ENCODE measurements around the gene CHP1. TPM values are rescaled to one million over a fixed set of nuclear protein-coding genes. Genes with fewer than 3 reads are reported as not detected.
A peak's percentile ranks its signal among the peaks of the same experiment; 100 is the strongest.

The CHP1 gene
- total and polyA plus RNA-seq, 4 donors, result 73.3 to 167 (median 101) TPM

DNA sequence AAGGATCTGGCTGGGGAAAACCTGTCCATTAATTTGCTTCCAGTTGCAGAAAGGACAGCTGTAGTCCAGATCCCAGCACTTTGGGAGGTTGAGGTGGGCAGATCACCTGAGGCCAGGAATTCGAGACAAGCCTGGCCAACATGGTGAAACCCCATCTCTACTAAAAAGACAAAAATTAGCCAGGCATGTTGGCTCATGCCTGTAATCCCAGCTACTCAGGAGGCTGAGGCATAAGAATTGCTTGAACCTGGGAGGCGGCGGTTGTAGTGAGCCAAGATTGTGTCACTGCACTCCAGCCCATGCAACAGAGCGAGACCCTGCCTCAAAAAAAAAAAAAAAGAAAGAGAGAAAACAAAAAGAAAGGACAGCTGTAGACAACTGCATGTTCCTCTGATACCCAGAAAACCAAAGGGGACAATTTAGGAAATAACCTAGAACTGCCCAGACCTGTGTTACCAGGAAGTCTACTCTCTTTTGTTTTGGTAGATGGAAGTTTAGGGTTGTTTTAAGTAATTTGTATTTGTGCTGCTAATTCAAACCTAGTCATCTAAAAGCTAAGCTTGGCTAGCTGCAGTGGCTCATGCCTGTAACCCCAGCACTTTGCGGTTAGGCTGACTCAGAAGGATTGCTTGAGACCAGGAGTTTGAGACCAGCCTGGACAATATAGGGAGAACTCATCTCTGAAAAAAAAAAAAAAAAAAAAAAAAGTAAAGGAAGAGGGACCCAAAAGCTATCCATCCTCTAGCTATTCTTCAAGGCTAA lies 23.2 kb upstream of the CHP1 start:
- H3K27me3 ChIP-seq (ENCODE audit: control insufficient read depth in 3 of 3, insufficient read depth in 3 of 3, low read length in 2 of 3), result no peaks in the 10 kb centered on the region
- no peak overlapping the region for H3K9ac ChIP-seq (ENCODE audit: insufficient read depth in 1 of 2, low read length in 2 of 2)
- H3K4me3 ChIP-seq, result no peak overlapping the region
- no peak overlapping the region for H3K27ac ChIP-seq (ENCODE audit: low read depth in 1 of 2, low read length in 1 of 2)
- H3K4me1 ChIP-seq (ENCODE audit: control insufficient read depth in 5 of 5, insufficient read depth in 5 of 5, low read length in 5 of 5), result no peaks in the 10 kb centered on the region
- ATAC-seq (ENCODE audit: insufficient read depth, low FRiP score), result no peak
- 87 to 92% methylated on average over 5 of the region's 5 CpGs for WGBS, 2 donors
- TF ChIP-seq, protein P1, sequence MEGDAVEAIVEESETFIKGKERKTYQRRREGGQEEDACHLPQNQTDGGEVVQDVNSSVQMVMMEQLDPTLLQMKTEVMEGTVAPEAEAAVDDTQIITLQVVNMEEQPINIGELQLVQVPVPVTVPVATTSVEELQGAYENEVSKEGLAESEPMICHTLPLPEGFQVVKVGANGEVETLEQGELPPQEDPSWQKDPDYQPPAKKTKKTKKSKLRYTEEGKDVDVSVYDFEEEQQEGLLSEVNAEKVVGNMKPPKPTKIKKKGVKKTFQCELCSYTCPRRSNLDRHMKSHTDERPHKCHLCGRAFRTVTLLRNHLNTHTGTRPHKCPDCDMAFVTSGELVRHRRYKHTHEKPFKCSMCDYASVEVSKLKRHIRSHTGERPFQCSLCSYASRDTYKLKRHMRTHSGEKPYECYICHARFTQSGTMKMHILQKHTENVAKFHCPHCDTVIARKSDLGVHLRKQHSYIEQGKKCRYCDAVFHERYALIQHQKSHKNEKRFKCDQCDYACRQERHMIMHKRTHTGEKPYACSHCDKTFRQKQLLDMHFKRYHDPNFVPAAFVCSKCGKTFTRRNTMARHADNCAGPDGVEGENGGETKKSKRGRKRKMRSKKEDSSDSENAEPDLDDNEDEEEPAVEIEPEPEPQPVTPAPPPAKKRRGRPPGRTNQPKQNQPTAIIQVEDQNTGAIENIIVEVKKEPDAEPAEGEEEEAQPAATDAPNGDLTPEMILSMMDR (IDR thresholded peaks at IDR 0.05; ENCODE audit: control extremely low read depth, extremely low read depth), result no peak
- H3K36me3 ChIP-seq (ENCODE audit: control insufficient read depth in 4 of 4, insufficient read depth in 4 of 4, low read length in 4 of 4), result no peaks in the 10 kb centered on the region
- no peaks in the 10 kb centered on the region for H3K9me3 ChIP-seq (ENCODE audit: control insufficient read depth in 4 of 4, insufficient read depth in 3 of 4, low read length in 3 of 4)
- no peak for DNase-seq

- ATAC-seq (ENCODE audit: insufficient read depth, low FRiP score), result no peak
- WGBS, 2 donors, result 32 to 55% methylated on average over 2 of the region's 2 CpGs
- DNase-seq, result peak in 1 of 3 donors; percentile 8
- Histone ChIP-seq H3K4me1 (ENCODE audit: control insufficient read depth in 5 of 5, insufficient read depth in 5 of 5, low read length in 5 of 5) (no peaks in the 10 kb centered on the region), H3K27me3 (ENCODE audit: control insufficient read depth in 3 of 3, insufficient read depth in 3 of 3, low read length in 2 of 3) (no peaks in the 10 kb centered on the region), H3K4me3 (no peak overlapping the region), H3K36me3 (ENCODE audit: control insufficient read depth in 4 of 4, insufficient read depth in 4 of 4, low read length in 4 of 4) (no peaks in the 10 kb centered on the region), H3K27ac (ENCODE audit: low read depth in 1 of 2, low read length in 1 of 2) (no peak overlapping the region), H3K9me3 (ENCODE audit: control insufficient read depth in 4 of 4, insufficient read depth in 3 of 4, low read length in 3 of 4) (no peaks in the 10 kb centered on the region), H3K9ac (ENCODE audit: insufficient read depth in 1 of 2, low read length in 2 of 2) (no peak overlapping the region)
- TF ChIP-seq, protein P1 (IDR thresholded peaks at IDR 0.05; ENCODE audit: control extremely low read depth, extremely low read depth), result no peak
Measured at GRCh38 chr15:41215708-41216107, 15.4 kb upstream of the CHP1 start.

DNA sequence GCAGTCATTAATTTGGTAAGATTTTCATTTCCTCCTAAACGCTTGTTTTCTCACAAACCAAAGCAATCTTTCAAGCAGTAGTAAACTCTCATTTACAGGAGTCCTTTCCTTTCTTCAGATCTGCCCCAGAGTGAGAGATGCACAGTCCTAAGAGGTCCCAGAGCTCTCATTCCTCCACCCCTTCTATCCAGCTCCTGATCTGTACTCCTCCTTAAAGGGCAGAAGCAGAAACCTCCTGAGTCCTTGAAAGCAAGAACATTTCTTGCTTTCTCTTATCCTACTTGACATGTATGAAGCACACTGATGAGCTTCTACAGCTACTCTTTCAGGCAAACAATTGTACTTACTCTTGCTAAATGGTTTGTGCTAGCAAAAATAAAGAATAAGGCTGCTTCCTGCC lies 12.2 kb upstream of the CHP1 start:
- no peak overlapping the region for H3K27ac ChIP-seq (ENCODE audit: low read depth in 1 of 2, low read length in 1 of 2)
- TF ChIP-seq, protein P1 (IDR thresholded peaks at IDR 0.05; ENCODE audit: control extremely low read depth, extremely low read depth), result no peak
- 33 to 34% methylated on average over 1 of the region's 1 CpG for whole genome bisulfite sequencing, 2 donors
- no peaks in the 10 kb centered on the region for H3K27me3 ChIP-seq (ENCODE audit: control insufficient read depth in 3 of 3, insufficient read depth in 3 of 3, low read length in 2 of 3)
- no peaks in the 10 kb centered on the region for H3K36me3 ChIP-seq (ENCODE audit: control insufficient read depth in 4 of 4, insufficient read depth in 4 of 4, low read length in 4 of 4)
- no peaks in the 10 kb centered on the region for H3K4me1 ChIP-seq (ENCODE audit: control insufficient read depth in 5 of 5, insufficient read depth in 5 of 5, low read length in 5 of 5)
- ATAC-seq (ENCODE audit: insufficient read depth, low FRiP score) (no peak), DNase-seq (no peak)
- no peak overlapping the region for H3K9ac ChIP-seq (ENCODE audit: insufficient read depth in 1 of 2, low read length in 2 of 2)
- no peaks in the 10 kb centered on the region for H3K9me3 ChIP-seq (ENCODE audit: control insufficient read depth in 4 of 4, insufficient read depth in 3 of 4, low read length in 3 of 4)
- no peak overlapping the region for H3K4me3 ChIP-seq

- DNase-seq, result no peak
Measured at GRCh38 chr15:41219381-41219780, 11.7 kb upstream of the CHP1 start.

More at GRCh38 chr15:41219381-41219780, 11.7 kb upstream of the CHP1 start:
- Histone ChIP-seq H3K4me1 (ENCODE audit: control insufficient read depth in 5 of 5, insufficient read depth in 5 of 5, low read length in 5 of 5) (no peaks in the 10 kb centered on the region), H3K27ac (ENCODE audit: low read depth in 1 of 2, low read length in 1 of 2) (no peak overlapping the region), H3K27me3 (ENCODE audit: control insufficient read depth in 3 of 3, insufficient read depth in 3 of 3, low read length in 2 of 3) (no peaks in the 10 kb centered on the region), H3K4me3 (no peak overlapping the region), H3K36me3 (ENCODE audit: control insufficient read depth in 4 of 4, insufficient read depth in 4 of 4, low read length in 4 of 4) (no peaks in the 10 kb centered on the region), H3K9me3 (ENCODE audit: control insufficient read depth in 4 of 4, insufficient read depth in 3 of 4, low read length in 3 of 4) (no peaks in the 10 kb centered on the region), H3K9ac (ENCODE audit: insufficient read depth in 1 of 2, low read length in 2 of 2) (no peak overlapping the region)
- 48 to 75% methylated on average over 3 of the region's 3 CpGs for WGBS, 2 donors
- no peak for ATAC-seq (ENCODE audit: insufficient read depth, low FRiP score)
- TF ChIP-seq, protein P1 (IDR thresholded peaks at IDR 0.05; ENCODE audit: control extremely low read depth, extremely low read depth), result no peak
